Large intestine (tissue), 1 donor: Measurements from ENCODE around the gene KAT5. TPM values are rescaled to one million over a fixed set of nuclear protein-coding genes. Genes with fewer than 3 reads are reported as not detected.

ENCODE experiments used
- polyA plus RNA-seq: library from polyadenylated mRNA; unstranded; fragments of 120-200 nt; gene quantifications from one replicate; pipeline ENCODE4 v1.2.1, GENCODE V29; 2013

Gene KAT5
- polyA plus RNA-seq, 1 donor, result 57.8 TPM

Other genes starting within 250 kb of the KAT5 start
- gene MALAT1, start 213.2 kb upstream of the KAT5 start, polyA plus RNA-seq, result 368 TPM
- 50.7 TPM for gene SCYL1, start 187.2 kb upstream of the KAT5 start, polyA plus RNA-seq
- 105 TPM for gene LTBP3, start 153.9 kb upstream of the KAT5 start, polyA plus RNA-seq
- gene ZNRD2, start 141.8 kb upstream of the KAT5 start, polyA plus RNA-seq, result 32.3 TPM
- 25.9 TPM for gene FAM89B, start 139.7 kb upstream of the KAT5 start, polyA plus RNA-seq
- gene EHBP1L1, start 136.2 kb upstream of the KAT5 start, polyA plus RNA-seq, result 77.9 TPM
- gene KCNK7, start 116.5 kb upstream of the KAT5 start, polyA plus RNA-seq, result 0.49 TPM
- 69.1 TPM for gene MAP3K11, start 98.0 kb upstream of the KAT5 start, polyA plus RNA-seq
- 29.1 TPM for gene PCNX3, start 96.5 kb upstream of the KAT5 start, polyA plus RNA-seq
- gene SIPA1, start 74.2 kb upstream of the KAT5 start, polyA plus RNA-seq, result 26.4 TPM
- 53.8 TPM for gene RELA, start 49.3 kb upstream of the KAT5 start, polyA plus RNA-seq
- gene RNASEH2C, start 8.5 kb downstream of the KAT5 start, polyA plus RNA-seq, result 38.9 TPM
- gene AP5B1, start 68.7 kb downstream of the KAT5 start, polyA plus RNA-seq, result 15.2 TPM
- gene OVOL1, start 74.8 kb downstream of the KAT5 start, polyA plus RNA-seq, result 32.6 TPM
- gene SNX32, start 121.7 kb downstream of the KAT5 start, polyA plus RNA-seq, result 6.3 TPM
- gene CFL1, start 145.9 kb downstream of the KAT5 start, polyA plus RNA-seq, result 933 TPM
- gene MUS81, start 148.2 kb downstream of the KAT5 start, polyA plus RNA-seq, result 62.1 TPM
- 37.7 TPM for gene EFEMP2, start 160.5 kb downstream of the KAT5 start, polyA plus RNA-seq
- gene CTSW, start 167.6 kb downstream of the KAT5 start, polyA plus RNA-seq, result 2.4 TPM
- 59.9 TPM for gene FIBP, start 176.2 kb downstream of the KAT5 start, polyA plus RNA-seq
- gene CCDC85B, start 178.4 kb downstream of the KAT5 start, polyA plus RNA-seq, result 10.9 TPM
- gene FOSL1, start 188.1 kb downstream of the KAT5 start, polyA plus RNA-seq, result 0.15 TPM
- 30.3 TPM for gene C11orf68, start 206.8 kb downstream of the KAT5 start, polyA plus RNA-seq
- gene DRAP1, start 207.2 kb downstream of the KAT5 start, polyA plus RNA-seq, result 71.0 TPM
- gene TSGA10IP, start 233.2 kb downstream of the KAT5 start, polyA plus RNA-seq, result not detected
- gene SART1, start 249.5 kb downstream of the KAT5 start, polyA plus RNA-seq, result 38.1 TPM